UCSD-AML1 (cell line): Measurements from ENCODE around the gene GDF11.

ENCODE experiments used
- DNase-seq: peaks from one replicate; lab custom pipeline; 2025; ENCODE audit not compliant: unreplicated experiment; lab: John Stamatoyannopoulos, UW

GDF11 gene

GRCh38 chr12:55742719-55743405 lies at the start of gene GDF11:
GDF11 (plus strand) TSS chr12:55743122; CDS start chr12:55743317, 195 bp downstream.
- peak; percentile 76 for DNase-seq

- DNase-seq = no peak
Measured at GRCh38 chr12:55693323-55694187, 49.4 kb upstream of the GDF11 start.

GRCh38 chr12:55694188-55694515 lies 48.8 kb upstream of the GDF11 start:
- DNase-seq = no peak

- no peak for DNase-seq
Measured at GRCh38 chr12:55694651-55695050, 48.3 kb upstream of the GDF11 start.

- no peak for DNase-seq
Measured at GRCh38 chr12:55695349-55695748, 47.6 kb upstream of the GDF11 start.

GRCh38 chr12:55696141-55696540 lies 46.8 kb upstream of the GDF11 start:
- DNase-seq = no peak

GRCh38 chr12:55696796-55697462 lies 46.0 kb upstream of the GDF11 start:
- DNase-seq = no peak

GRCh38 chr12:55697686-55698085 lies 45.2 kb upstream of the GDF11 start:
- DNase-seq = no peak

- DNase-seq = no peak
Measured at GRCh38 chr12:55698241-55698955, 44.5 kb upstream of the GDF11 start.

GRCh38 chr12:55698965-55699364 lies 44.0 kb upstream of the GDF11 start:
- DNase-seq = no peak

- no peak for DNase-seq
Measured at GRCh38 chr12:55699471-55700055, 43.4 kb upstream of the GDF11 start.

- no peak for DNase-seq
Measured at GRCh38 chr12:55700255-55701018, 42.5 kb upstream of the GDF11 start.

GRCh38 chr12:55702861-55703260 lies 40.1 kb upstream of the GDF11 start:
- no peak for DNase-seq

- DNase-seq = no peak
Measured at GRCh38 chr12:55703288-55703687, 39.6 kb upstream of the GDF11 start.

- no peak for DNase-seq
Measured at GRCh38 chr12:55703901-55704761, 38.8 kb upstream of the GDF11 start.

- DNase-seq = no peak
Measured at GRCh38 chr12:55704824-55705718, 37.9 kb upstream of the GDF11 start.

GRCh38 chr12:55705782-55706402 lies 37.0 kb upstream of the GDF11 start:
- DNase-seq = peak; percentile 23
